HepG2 (cell line): ENCODE data around the gene YIF1A. TPM values are rescaled to one million over a fixed set of nuclear protein-coding genes. Genes with fewer than 3 reads are reported as not detected.
A peak's percentile ranks its signal among the peaks of the same experiment; 100 is the strongest.

Experiments used
- CC2D1A ChIP-seq: sonication (generic); formaldehyde crosslinking; IDR thresholded peaks from 2 replicates; pipeline ENCODE4 v1.8.1; 2023; ENCODE audit warnings: mild to moderate bottlenecking, missing genetic modification reagents
- FOXK2 ChIP-seq: fragments of 450-650 bp; IDR thresholded peaks from 2 replicates; pipeline ENCODE4 v1.6.1; 2016
- HNRNPH1 ChIP-seq: fragments of 200-400 bp; formaldehyde crosslinking; optimal IDR thresholded peaks from 2 replicates; pipeline ENCODE3; 2017; ENCODE audit warnings: mild to moderate bottlenecking, low read depth, low read length
- KLF11 ChIP-seq: IDR thresholded peaks from 2 replicates; pipeline ENCODE4 v1.6.1; 2016; ENCODE audit warnings: missing compliant biosample characterization
- MZF1 ChIP-seq: sonication (generic); formaldehyde crosslinking; IDR thresholded peaks from 2 replicates; pipeline ENCODE4 v1.8.1; 2023; ENCODE audit warnings: mild to moderate bottlenecking, missing genetic modification reagents, borderline replicate concordance
- ONECUT2 ChIP-seq: sonication (generic); formaldehyde crosslinking; IDR thresholded peaks from 2 replicates; pipeline ENCODE4 v1.4.0; 2020; ENCODE audit warnings: missing genetic modification reagents
- PHF8 ChIP-seq: sonication (generic); formaldehyde crosslinking; IDR thresholded peaks from 2 replicates; pipeline ENCODE4 v1.5.0; 2020; ENCODE audit warnings: missing genetic modification reagents
- POLR2AphosphoS5 ChIP-seq: IDR thresholded peaks from 2 replicates; pipeline ENCODE4 v1.6.1; 2012; ENCODE audit warnings: low read depth, low read length
- RBFOX2 ChIP-seq: fragments of 200-400 bp; formaldehyde crosslinking; IDR thresholded peaks from 2 replicates; pipeline ENCODE4 v1.6.1; 2017; ENCODE audit warnings: low read depth, mild to moderate bottlenecking, low read length
- RFXAP ChIP-seq: sonication (generic); formaldehyde crosslinking; IDR thresholded peaks from 2 replicates; pipeline ENCODE4 v1.4.0; 2020; ENCODE audit warnings: missing genetic modification reagents, borderline replicate concordance
- RNF2 ChIP-seq: fragments of 450-650 bp; conservative IDR thresholded peaks from 2 replicates; pipeline ENCODE4 v1.6.1; 2016; ENCODE audit warnings: low read depth
- YY1 ChIP-seq: IDR thresholded peaks from 2 replicates; pipeline ENCODE4 v1.6.1; 2011; ENCODE audit warnings: low read length, low read depth, moderate library complexity, mild to moderate bottlenecking; ENCODE audit not compliant: insufficient read depth, insufficient replicate concordance
- ZNF232 ChIP-seq: sonication (generic); formaldehyde crosslinking; IDR thresholded peaks from 2 replicates; pipeline ENCODE4 v1.4.0; 2020; ENCODE audit warnings: missing genetic modification reagents, borderline replicate concordance
- ZNF350 ChIP-seq: sonication (generic); formaldehyde crosslinking; IDR thresholded peaks from 2 replicates; pipeline ENCODE4 v1.4.0; 2020; ENCODE audit warnings: mild to moderate bottlenecking, low read depth, missing genetic modification reagents, borderline replicate concordance
- ZNF556 ChIP-seq: sonication (generic); formaldehyde crosslinking; IDR thresholded peaks from 2 replicates; pipeline ENCODE4 v1.4.0; 2020; ENCODE audit warnings: mild to moderate bottlenecking, missing genetic modification reagents, borderline replicate concordance
- ZNF878 ChIP-seq: sonication (generic); formaldehyde crosslinking; IDR thresholded peaks from 2 replicates; pipeline ENCODE4 v1.8.1; 2023; ENCODE audit warnings: mild to moderate bottlenecking, missing genetic modification reagents, moderate library complexity
- polyA plus RNA-seq, 8 experiments: library from polyadenylated mRNA; depleted of rRNA in 3 of 8; stranded (reverse) in 7 of 8; unstranded in 1 of 8; fragments of >200 nt; fragmentation: Illumina TruSeq in 4 of 8; extraction: Trizol in 4 of 8; gene quantifications; 2 replicates each; pipeline versions ENCODE4 v1.2.1 to v1.2.3, GENCODE V29; 2011 to 2016; ENCODE audit warnings: low read depth in 4 of 8, missing spikeins in 1 of 8, mixed read lengths in 1 of 8; ENCODE audit not compliant: insufficient read depth in 1 of 8
- total RNA-seq, 5 experiments: library from RNA; depleted of rRNA; stranded (reverse); fragments of >200 nt; fragmentation: Illumina TruSeq; extraction: Trizol; gene quantifications; 2 replicates each; pipeline ENCODE4 v1.2.3, GENCODE V29; 2016; ENCODE audit warnings: low read depth in 1 of 5
- TF ChIP-seq, protein P1 (sequence below): sonication (generic); formaldehyde crosslinking; IDR thresholded peaks from 2 replicates; pipeline ENCODE4 v1.4.0; 2020; ENCODE audit warnings: missing genetic modification reagents
- TF ChIP-seq, protein P2 (sequence below): sonication (generic); formaldehyde crosslinking; IDR thresholded peaks from 2 replicates; pipeline ENCODE4 v1.4.0; 2020; ENCODE audit warnings: missing genetic modification reagents
- TF ChIP-seq, protein P3 (sequence below): IDR thresholded peaks from 2 replicates; pipeline ENCODE4 v1.6.1; 2016; ENCODE audit warnings: missing genetic modification reagents, missing compliant biosample characterization

Gene YIF1A
- total and polyA plus RNA-seq, 2 of the 13 experiments (the other 11 are each of a cell fraction or from before 2014, with no cell fraction given) = 133 to 145 TPM

DNA sequence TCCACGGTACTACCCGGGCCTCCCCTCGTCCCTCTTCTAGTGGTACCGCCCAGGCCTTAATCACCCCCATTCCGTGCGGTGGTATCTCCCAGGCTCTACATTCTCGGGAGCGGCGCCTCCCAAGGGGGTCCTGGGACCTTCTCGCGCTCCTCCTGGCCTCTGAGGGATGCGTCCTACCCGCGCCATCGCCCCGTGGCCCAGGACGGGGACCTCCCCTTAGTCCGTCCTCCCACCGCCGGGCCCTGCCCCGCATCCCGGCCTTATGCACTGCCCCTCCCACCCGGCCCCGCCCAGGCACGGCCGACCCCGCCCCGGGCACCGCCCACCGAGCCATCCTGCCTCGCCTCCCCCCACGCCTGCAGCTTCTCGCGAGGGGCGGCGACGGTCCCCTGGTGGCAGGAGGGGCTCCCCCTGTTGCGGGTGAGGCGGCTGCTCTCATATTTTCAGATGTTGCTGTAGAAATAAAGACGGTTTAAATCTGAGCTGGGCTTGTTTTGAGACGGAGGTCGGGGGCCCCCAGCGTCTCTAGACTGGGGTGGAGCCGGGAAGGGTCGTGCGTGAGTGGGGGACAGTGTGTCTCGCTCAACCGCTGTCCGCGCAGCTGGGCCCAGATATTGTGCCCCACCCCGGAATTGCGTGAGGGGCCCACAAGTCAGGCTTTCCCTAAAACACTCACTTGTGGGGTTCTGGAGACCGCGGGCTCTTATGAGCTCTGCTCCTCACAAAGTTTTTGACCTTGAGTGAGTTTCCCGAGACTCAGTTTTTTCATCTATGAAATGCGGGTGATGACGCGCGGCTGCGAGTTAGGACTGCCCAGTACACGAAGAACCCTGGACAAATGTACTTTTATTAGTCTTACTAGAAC lies 21.3 kb downstream of the YIF1A start (continued):
- TF ChIP-seq, protein P1, sequence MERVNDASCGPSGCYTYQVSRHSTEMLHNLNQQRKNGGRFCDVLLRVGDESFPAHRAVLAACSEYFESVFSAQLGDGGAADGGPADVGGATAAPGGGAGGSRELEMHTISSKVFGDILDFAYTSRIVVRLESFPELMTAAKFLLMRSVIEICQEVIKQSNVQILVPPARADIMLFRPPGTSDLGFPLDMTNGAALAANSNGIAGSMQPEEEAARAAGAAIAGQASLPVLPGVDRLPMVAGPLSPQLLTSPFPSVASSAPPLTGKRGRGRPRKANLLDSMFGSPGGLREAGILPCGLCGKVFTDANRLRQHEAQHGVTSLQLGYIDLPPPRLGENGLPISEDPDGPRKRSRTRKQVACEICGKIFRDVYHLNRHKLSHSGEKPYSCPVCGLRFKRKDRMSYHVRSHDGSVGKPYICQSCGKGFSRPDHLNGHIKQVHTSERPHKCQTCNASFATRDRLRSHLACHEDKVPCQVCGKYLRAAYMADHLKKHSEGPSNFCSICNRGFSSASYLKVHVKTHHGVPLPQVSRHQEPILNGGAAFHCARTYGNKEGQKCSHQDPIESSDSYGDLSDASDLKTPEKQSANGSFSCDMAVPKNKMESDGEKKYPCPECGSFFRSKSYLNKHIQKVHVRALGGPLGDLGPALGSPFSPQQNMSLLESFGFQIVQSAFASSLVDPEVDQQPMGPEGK = peak; percentile 80
- TF ChIP-seq ZNF350 (CRISPR knock-in tag) (peak; percentile 37; the same call in 1 of the 2 replicates), ONECUT2 (CRISPR knock-in tag) (no peak), ZNF556 (CRISPR knock-in tag) (0 out of 2 replicates have a peak, but pooled peaks have one; percentile 9), RNF2 (no peak), ZNF232 (CRISPR knock-in tag) (peak; percentile 52; the same call in 1 of the 2 replicates), MZF1 (CRISPR knock-in tag) (no peak), YY1 (peak; percentile 8), KLF11 (CRISPR knock-in tag) (no peak), RBFOX2 (peak; percentile 41; the same call in 1 of the 2 replicates), RFXAP (CRISPR knock-in tag) (0 out of 2 replicates have a peak, but pooled peaks have one; percentile 25), HNRNPH1 (no peak), PHF8 (CRISPR knock-in tag) (peak; percentile 35), CC2D1A (CRISPR knock-in tag) (0 out of 2 replicates have a peak, but pooled peaks have one; percentile 75), ZNF878 (CRISPR knock-in tag) (no peak), FOXK2 (no peak), POLR2AphosphoS5 (peak; percentile 66)
- TF ChIP-seq, protein P2, sequence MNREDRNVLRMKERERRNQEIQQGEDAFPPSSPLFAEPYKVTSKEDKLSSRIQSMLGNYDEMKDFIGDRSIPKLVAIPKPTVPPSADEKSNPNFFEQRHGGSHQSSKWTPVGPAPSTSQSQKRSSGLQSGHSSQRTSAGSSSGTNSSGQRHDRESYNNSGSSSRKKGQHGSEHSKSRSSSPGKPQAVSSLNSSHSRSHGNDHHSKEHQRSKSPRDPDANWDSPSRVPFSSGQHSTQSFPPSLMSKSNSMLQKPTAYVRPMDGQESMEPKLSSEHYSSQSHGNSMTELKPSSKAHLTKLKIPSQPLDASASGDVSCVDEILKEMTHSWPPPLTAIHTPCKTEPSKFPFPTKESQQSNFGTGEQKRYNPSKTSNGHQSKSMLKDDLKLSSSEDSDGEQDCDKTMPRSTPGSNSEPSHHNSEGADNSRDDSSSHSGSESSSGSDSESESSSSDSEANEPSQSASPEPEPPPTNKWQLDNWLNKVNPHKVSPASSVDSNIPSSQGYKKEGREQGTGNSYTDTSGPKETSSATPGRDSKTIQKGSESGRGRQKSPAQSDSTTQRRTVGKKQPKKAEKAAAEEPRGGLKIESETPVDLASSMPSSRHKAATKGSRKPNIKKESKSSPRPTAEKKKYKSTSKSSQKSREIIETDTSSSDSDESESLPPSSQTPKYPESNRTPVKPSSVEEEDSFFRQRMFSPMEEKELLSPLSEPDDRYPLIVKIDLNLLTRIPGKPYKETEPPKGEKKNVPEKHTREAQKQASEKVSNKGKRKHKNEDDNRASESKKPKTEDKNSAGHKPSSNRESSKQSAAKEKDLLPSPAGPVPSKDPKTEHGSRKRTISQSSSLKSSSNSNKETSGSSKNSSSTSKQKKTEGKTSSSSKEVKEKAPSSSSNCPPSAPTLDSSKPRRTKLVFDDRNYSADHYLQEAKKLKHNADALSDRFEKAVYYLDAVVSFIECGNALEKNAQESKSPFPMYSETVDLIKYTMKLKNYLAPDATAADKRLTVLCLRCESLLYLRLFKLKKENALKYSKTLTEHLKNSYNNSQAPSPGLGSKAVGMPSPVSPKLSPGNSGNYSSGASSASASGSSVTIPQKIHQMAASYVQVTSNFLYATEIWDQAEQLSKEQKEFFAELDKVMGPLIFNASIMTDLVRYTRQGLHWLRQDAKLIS (CRISPR knock-in tag) = no peak
- TF ChIP-seq, protein P3, sequence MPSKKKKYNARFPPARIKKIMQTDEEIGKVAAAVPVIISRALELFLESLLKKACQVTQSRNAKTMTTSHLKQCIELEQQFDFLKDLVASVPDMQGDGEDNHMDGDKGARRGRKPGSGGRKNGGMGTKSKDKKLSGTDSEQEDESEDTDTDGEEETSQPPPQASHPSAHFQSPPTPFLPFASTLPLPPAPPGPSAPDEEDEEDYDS (CRISPR knock-in tag) = peak; percentile 61; the same call in 1 of the 2 replicates
